ENCODE measurements around the gene EPHB1. TPM values are rescaled to one million over a fixed set of nuclear protein-coding genes. Genes with fewer than 3 reads are reported as not detected.
A peak's percentile ranks its signal among the peaks of the same experiment; 100 is the strongest.

EPHB1 gene
- total and polyA plus RNA-seq, 4 donors, result 0.23 to 1.7 (median 0.52) TPM

GRCh38 chr3:135143474-135143873 is 348.4 kb downstream of the EPHB1 start:
- WGBS, result 34% methylated on average over 2 of the region's 2 CpGs
- Histone ChIP-seq H3K4me1 (ENCODE audit: control insufficient read depth in 4 of 4, insufficient read depth in 4 of 4, low read length in 3 of 4) (peaks cover 20 to 77% (median 52%) of the 10 kb centered on the region in 4 donors), H3K27me3 (ENCODE audit: control insufficient read depth in 4 of 4, insufficient read depth in 4 of 4, low read length in 3 of 4) (no peaks in the 10 kb centered on the region), H3K36me3 (ENCODE audit: control insufficient read depth in 4 of 4, insufficient read depth in 3 of 4, low read depth in 1 of 4, low read length in 3 of 4) (no peaks in the 10 kb centered on the region), H3K4me3 (ENCODE audit: low read depth in 1 of 3, low read length in 3 of 3) (no peak overlapping the region), H3K9me3 (ENCODE audit: control insufficient read depth in 4 of 4, low read length in 3 of 4) (no peaks in the 10 kb centered on the region), H3K9ac (ENCODE audit: low read depth in 1 of 2, low read length in 2 of 2) (no peak overlapping the region), H3K27ac (ENCODE audit: low read depth in 1 of 2, low read length in 2 of 2) (peak overlapping the region; percentile 1 to 8)
- TF ChIP-seq EGR1 (IDR thresholded peaks at IDR 0.05; ENCODE audit: low read depth in 2 of 2) (no peak), RAD21 (IDR thresholded peaks at IDR 0.05) (peak; percentile 37 to 52), NR2F2 (IDR thresholded peaks at IDR 0.05) (no peak), JUND (IDR thresholded peaks at IDR 0.05) (peak in 1 of 2 donors; percentile 28), RXRA (IDR thresholded peaks at IDR 0.05) (peak; percentile 61 to 79), ZBTB33 (IDR thresholded peaks at IDR 0.05) (peak; percentile 37), HNF4A (conservative IDR thresholded peaks at IDR 0.05) (peak; percentile 47 to 75), SP1 (IDR thresholded peaks at IDR 0.05) (peak; percentile 28), YY1 (IDR thresholded peaks at IDR 0.05) (peak; percentile 93)
- TF ChIP-seq, protein P1, sequence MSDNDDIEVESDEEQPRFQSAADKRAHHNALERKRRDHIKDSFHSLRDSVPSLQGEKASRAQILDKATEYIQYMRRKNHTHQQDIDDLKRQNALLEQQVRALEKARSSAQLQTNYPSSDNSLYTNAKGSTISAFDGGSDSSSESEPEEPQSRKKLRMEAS (IDR thresholded peaks at IDR 0.05), result no peak
- TF ChIP-seq, protein P2, sequence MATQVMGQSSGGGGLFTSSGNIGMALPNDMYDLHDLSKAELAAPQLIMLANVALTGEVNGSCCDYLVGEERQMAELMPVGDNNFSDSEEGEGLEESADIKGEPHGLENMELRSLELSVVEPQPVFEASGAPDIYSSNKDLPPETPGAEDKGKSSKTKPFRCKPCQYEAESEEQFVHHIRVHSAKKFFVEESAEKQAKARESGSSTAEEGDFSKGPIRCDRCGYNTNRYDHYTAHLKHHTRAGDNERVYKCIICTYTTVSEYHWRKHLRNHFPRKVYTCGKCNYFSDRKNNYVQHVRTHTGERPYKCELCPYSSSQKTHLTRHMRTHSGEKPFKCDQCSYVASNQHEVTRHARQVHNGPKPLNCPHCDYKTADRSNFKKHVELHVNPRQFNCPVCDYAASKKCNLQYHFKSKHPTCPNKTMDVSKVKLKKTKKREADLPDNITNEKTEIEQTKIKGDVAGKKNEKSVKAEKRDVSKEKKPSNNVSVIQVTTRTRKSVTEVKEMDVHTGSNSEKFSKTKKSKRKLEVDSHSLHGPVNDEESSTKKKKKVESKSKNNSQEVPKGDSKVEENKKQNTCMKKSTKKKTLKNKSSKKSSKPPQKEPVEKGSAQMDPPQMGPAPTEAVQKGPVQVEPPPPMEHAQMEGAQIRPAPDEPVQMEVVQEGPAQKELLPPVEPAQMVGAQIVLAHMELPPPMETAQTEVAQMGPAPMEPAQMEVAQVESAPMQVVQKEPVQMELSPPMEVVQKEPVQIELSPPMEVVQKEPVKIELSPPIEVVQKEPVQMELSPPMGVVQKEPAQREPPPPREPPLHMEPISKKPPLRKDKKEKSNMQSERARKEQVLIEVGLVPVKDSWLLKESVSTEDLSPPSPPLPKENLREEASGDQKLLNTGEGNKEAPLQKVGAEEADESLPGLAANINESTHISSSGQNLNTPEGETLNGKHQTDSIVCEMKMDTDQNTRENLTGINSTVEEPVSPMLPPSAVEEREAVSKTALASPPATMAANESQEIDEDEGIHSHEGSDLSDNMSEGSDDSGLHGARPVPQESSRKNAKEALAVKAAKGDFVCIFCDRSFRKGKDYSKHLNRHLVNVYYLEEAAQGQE (IDR thresholded peaks at IDR 0.05), result peak; percentile 63
- no peak for DNase-seq (ENCODE audit: low spot score)

DNA sequence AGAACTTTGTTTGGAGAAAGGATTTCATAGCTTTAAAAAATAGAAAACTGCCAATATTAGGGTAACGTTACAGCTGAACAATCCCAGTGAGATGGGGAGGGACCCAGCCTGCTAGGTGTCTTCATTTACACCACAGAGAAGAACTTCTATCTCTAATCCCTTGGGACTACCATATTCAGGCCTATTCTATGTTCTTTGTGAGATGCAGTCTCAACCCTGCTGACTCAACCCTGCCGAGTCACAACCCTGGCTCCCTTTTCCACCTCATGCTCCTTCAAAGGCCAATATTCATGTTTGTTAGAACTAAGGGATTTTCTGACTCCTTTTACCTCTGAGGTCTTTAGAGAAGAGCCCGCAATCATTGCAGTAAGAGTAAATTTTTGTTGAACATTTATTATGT is 350.5 kb downstream of the EPHB1 start:
- Histone ChIP-seq H3K27me3 (ENCODE audit: control insufficient read depth in 4 of 4, insufficient read depth in 4 of 4, low read length in 3 of 4) (no peaks in the 10 kb centered on the region), H3K27ac (ENCODE audit: low read depth in 1 of 2, low read length in 2 of 2) (peak overlapping the region; percentile 13 to 28), H3K9me3 (ENCODE audit: control insufficient read depth in 4 of 4, low read length in 3 of 4) (no peaks in the 10 kb centered on the region), H3K36me3 (ENCODE audit: control insufficient read depth in 4 of 4, insufficient read depth in 3 of 4, low read depth in 1 of 4, low read length in 3 of 4) (no peaks in the 10 kb centered on the region), H3K4me3 (ENCODE audit: low read depth in 1 of 3, low read length in 3 of 3) (no peak overlapping the region), H3K4me1 (ENCODE audit: control insufficient read depth in 4 of 4, insufficient read depth in 4 of 4, low read length in 3 of 4) (peaks cover 22 to 94% (median 58%) of the 10 kb centered on the region in 4 donors), H3K9ac (ENCODE audit: low read depth in 1 of 2, low read length in 2 of 2) (no peak overlapping the region)
- WGBS, result 91% methylated on average over 3 of the region's 3 CpGs
- TF ChIP-seq FOXA2 (IDR thresholded peaks at IDR 0.05), result no peak
- no peak for TF ChIP-seq EGR1 (IDR thresholded peaks at IDR 0.05; ENCODE audit: low read depth in 2 of 2)
- TF ChIP-seq ZBTB33 (IDR thresholded peaks at IDR 0.05), result no peak
- TF ChIP-seq RAD21 (IDR thresholded peaks at IDR 0.05), result no peak
- TF ChIP-seq, protein P3, sequence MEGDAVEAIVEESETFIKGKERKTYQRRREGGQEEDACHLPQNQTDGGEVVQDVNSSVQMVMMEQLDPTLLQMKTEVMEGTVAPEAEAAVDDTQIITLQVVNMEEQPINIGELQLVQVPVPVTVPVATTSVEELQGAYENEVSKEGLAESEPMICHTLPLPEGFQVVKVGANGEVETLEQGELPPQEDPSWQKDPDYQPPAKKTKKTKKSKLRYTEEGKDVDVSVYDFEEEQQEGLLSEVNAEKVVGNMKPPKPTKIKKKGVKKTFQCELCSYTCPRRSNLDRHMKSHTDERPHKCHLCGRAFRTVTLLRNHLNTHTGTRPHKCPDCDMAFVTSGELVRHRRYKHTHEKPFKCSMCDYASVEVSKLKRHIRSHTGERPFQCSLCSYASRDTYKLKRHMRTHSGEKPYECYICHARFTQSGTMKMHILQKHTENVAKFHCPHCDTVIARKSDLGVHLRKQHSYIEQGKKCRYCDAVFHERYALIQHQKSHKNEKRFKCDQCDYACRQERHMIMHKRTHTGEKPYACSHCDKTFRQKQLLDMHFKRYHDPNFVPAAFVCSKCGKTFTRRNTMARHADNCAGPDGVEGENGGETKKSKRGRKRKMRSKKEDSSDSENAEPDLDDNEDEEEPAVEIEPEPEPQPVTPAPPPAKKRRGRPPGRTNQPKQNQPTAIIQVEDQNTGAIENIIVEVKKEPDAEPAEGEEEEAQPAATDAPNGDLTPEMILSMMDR (IDR thresholded peaks at IDR 0.05; ENCODE audit: low read depth, low read length, missing input control), result no peak
- TF ChIP-seq, protein P1 (IDR thresholded peaks at IDR 0.05), result no peak
- TF ChIP-seq HNF4A (conservative IDR thresholded peaks at IDR 0.05), result no peak
- no peak for TF ChIP-seq RXRA (IDR thresholded peaks at IDR 0.05)
- no peak for TF ChIP-seq FOXA1 (IDR thresholded peaks at IDR 0.05)
- TF ChIP-seq SP1 (IDR thresholded peaks at IDR 0.05), result no peak
- TF ChIP-seq, protein P4, sequence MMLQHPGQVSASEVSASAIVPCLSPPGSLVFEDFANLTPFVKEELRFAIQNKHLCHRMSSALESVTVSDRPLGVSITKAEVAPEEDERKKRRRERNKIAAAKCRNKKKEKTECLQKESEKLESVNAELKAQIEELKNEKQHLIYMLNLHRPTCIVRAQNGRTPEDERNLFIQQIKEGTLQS (IDR thresholded peaks at IDR 0.05), result no peak
- DNase-seq (ENCODE audit: low spot score), result no peak
